Right hindlimb (tissue), 1 donor: ENCODE measurements around the gene FZD10.
A peak's percentile ranks its signal among the peaks of the same experiment; 100 is the strongest.

Source experiments
- DNase-seq: peaks from one replicate; pipeline ENCODE4 v3.0.0-alpha.2; 2018

Gene FZD10

GRCh38 chr12:130132831-130133511 is 29.3 kb upstream of the FZD10 start:
- DNase-seq, result no peak

- DNase-seq, result no peak
Observed at GRCh38 chr12:130133851-130134562, 28.3 kb upstream of the FZD10 start.

DNA sequence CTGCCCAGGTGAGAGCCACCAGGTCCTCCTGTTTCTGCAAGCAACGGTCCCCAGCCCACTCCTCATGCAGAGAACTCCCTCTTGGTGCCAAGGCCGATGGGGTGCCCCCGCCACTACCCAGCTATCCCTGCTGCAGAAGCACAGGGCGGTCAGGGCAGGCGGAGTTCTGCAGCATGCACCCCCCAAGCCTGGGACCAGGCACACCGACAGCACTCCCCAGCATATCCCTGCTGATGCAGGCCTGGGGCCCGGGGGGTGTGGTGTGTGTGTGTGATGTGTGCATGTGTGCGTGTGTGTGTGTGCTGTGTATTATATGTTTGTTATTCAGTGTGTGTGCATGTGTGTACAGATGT is 27.7 kb upstream of the FZD10 start:
- no peak for DNase-seq

DNA sequence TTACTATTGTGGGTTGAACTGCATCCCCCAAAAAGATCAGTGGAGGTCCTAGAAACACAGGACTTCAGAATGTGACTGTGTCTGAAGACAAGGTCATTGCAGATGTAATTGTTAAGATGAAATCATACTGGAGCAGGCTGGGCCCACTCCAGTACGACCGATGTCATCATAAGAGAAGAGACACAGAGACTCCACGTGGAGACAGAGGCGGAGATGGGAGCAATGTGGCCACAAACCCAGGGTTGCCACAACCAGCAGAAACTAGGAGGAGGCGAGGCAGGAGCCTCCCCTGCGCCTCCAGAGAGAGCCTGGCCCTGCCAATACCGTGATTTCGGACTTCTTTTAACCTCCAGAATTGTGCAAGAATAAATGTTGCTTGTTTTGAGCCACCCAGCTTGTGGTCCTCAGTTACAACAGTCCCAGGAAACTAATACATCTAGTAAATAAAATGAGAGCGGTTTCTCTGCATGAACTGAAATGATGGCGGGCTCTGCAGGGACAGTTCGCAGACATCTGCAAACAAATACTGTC is 25.7 kb upstream of the FZD10 start:
- peak; percentile 30 for DNase-seq

DNA sequence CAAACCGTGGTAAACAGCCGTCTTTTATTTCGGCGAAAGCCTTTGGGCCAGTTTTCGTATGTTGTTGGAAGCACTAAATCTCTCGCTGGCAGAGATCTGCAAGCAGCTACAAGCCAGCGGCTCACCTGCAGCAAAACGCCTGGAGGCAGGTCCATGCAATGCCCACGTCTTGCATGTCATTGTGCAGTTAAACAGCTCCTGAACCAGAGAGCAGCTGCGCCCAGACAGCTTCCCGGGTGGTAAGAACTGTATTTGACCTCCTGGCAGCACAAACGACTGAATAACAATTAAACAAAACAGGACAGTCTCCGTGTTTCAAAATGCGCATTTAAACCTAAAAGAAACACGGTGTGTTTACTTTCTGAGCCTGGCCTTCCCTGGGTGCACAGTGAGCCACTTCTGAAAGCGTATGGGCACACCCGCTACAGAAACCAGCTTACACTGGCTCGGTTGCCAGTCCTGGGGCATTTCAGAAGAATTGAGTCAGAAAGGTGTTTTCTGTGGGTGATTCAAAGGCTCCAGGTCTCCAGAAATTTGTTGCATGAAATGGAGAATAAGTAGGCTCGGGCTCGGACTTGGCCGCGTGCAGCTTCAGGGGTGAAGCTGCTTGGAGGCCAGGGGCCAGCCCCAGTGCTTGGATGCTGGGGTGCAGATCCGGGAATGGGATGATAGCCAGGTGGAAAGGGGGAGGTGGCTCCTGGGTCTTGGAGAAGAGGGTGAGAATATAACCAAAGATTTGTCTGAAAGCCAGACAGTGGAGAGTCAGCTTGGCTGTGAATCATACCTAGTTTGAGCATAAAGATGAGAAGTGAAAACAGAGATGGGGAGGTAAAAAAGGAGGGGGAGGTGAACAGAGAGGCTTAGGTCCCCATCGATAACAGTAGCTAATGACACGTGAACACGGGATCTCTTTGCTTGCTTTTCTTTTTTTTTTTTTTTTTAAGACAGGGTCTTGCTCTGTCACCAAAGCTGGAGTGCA is 24.9 kb upstream of the FZD10 start:
- peak; percentile 27 for DNase-seq

- DNase-seq, result no peak
Observed at GRCh38 chr12:130138478-130138877, 23.8 kb upstream of the FZD10 start.

GRCh38 chr12:130139567-130140421 is 22.5 kb upstream of the FZD10 start:
- peak; percentile 55 for DNase-seq

- no peak for DNase-seq
Observed at GRCh38 chr12:130141105-130141504, 21.2 kb upstream of the FZD10 start.

GRCh38 chr12:130141901-130142683 is 20.2 kb upstream of the FZD10 start:
- no peak for DNase-seq

- DNase-seq, result no peak
Observed at GRCh38 chr12:130142736-130143135, 19.5 kb upstream of the FZD10 start.

- DNase-seq, result no peak
Observed at GRCh38 chr12:130143136-130143535, 19.1 kb upstream of the FZD10 start.

DNA sequence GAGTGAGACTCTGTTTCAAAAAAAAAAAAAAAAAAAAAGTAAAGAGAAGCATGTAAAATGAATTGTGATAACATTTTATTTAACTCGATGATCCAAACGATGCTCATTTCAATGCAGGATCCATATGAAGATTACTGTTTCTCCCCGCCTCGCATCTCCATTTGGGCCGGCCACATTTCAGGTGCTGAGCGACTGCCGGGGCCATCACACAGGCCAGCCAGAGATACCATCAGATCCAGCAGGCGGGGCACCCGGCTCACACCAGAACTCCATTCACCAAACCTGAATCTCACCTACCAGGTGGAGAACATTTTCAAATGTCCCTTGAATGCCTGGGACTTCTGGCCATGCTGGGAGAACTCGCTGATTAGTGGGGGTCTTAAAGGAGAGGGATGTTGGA is 18.0 kb upstream of the FZD10 start:
- DNase-seq, result no peak

DNA sequence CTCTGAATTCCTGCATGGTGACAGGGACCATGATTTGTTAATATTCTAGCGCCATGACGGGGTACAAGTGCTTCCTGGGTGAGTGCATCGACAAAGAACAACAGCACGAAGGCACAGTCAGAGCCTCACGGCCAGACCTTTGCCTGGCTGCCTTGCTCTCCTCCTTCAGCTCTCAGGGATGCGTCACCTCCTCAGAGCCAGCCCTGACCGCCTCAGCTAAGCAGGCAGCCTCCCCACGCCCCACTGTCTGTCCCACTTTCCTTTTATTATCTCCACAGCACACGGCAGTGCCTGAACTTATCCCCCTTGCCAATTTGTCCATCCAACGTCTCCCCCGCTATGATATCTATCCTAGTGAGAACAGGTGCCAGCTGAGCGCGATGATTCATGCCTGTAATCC is 16.5 kb upstream of the FZD10 start:
- DNase-seq, result no peak

- DNase-seq, result no peak
Observed at GRCh38 chr12:130146176-130146931, 15.9 kb upstream of the FZD10 start.

DNA sequence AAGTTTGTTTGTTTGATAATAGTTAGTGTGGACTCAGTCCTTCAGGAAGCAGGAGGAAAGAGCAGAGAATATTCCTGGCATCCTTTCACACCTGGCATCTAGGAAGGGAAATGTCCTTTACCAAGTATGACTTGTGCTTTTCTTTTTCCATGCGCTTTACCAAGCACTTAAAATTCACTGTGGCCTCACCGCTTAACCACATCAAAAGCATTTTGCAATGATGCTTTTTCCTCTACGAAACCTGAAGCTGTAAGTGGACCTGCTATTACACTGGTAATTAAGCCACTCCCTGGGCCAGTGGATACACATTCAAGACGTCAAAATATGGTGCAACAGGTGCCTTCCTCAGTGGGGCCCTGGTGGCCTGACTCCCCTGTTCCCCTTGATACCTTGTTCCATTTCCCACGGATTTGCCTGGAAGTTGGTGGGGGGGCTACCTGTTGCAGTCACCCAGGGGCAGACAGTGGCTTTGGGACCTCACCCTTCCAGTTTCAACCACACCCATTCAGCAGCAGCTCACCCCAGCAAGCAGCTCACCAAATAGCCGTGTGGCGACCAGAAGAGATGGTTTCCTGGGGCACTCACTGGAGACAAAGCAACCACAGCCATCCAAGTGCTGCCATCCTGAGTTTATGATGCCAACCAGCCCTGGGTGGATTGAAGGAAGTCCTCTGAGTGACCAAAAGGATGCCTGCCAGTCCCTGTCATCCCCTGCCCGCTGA is 14.2 kb upstream of the FZD10 start:
- no peak for DNase-seq

DNA sequence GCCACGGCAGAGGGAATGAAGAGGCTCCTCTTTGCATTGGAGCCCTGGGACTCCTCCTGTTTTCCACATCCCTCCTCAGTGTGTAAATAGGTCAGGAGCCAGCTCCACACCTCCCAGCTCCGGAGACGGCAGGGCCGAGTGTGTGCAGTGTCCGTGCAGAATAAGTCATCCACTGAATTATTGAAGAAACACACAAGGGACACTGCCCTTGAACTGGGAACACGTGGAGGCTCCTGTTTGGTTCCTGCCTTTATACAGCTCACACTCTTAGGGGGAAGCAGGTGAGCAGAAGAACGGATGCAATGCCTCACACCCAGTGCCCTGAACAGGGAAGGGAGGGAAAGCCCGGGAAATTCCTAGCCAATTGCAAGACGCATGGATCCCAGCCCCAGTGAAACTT is 10.4 kb upstream of the FZD10 start:
- no peak for DNase-seq

DNA sequence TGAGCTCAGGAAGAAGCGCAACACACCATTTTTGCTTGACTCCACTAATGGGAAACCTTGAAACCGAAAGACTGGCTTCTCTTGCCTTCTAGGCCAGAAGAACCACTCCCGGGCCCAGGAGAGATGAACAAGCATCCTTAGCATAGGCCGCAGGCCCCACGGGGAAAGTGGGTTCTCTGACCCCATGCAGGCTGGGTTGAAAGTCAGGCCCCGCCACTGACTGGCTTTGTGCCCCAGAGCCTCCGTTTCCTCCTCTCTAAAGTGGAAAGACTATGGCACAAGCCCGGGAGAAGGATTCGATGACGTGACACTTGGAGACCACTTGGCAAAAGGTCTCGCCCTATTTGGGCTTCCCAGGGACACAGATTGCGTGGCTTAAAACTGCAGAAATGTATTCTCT is 9.9 kb upstream of the FZD10 start:
- DNase-seq, result no peak

DNA sequence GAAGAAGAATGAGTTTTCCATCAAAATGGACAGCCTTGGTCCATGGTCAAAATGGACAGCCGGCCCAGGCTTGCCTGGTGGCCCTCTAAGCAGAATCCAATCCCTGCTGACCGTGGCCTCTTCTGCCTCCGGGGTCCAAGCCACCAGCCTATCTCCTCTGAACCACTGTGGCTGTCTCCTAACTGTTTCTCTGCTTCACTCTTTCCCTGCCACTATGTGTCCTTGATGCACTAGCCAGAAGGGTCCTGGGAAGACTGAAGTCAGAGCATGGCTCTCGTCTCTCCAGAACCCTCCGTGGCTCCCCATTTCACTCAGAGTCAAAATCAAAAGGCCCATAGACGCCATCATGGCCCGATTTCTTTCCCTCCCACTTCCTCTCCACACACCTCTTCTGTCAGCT is 8.5 kb upstream of the FZD10 start:
- DNase-seq, result no peak

DNA sequence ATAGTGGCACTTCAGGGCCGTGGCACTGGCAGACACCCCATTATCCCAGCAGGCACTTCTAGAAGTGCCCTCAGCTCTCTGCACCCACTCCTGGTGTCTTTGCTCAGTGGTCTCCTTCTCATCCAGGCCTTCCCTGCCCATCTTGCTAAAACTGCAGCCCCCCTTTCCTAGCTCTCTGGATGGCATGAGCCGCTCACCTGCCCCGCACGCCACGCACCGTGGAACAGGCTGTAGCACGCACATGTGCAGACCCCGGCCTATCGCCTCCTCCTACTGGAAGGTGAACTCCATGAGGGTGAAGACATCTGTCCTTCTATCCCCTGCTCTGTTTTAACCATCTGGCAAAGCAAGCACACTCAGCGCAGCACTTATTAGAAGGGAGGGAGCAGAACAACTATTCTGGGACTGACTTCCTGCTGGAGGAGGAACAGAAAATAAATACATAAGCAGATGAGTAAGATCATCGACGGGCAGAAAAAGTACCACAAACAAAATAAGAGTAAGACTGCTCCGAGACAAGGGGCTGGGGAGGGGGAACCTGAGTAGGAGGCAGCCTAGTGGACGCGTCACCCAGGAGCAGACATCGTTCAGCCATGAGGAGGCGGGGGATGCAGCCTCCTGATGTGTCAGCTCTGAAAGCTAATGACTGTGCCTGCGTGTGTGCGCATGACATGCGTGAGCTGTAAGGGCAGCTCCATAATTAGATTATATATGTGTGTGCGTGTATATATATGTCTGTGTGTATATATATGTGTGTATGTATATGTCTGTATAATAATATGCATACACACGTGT is 7.8 kb upstream of the FZD10 start:
- DNase-seq, result no peak
